DMS79 treated with DMSO at 0.1 percent for 48 hours (cell line): ENCODE measurements around the gene APOL1.

ENCODE experiments used
- DNase-seq: peaks from one replicate; lab custom pipeline; 2025; lab: John Stamatoyannopoulos, UW

Gene APOL1

GRCh38 chr22:36311386-36312085, 58.6 kb downstream of the APOL1 start:
- no peak for DNase-seq

GRCh38 chr22:36315325-36315724, 62.4 kb downstream of the APOL1 start:
- DNase-seq: no peak

- no peak for DNase-seq
Observed at GRCh38 chr22:36316419-36316818, 63.5 kb downstream of the APOL1 start.
